Peyer's patch (tissue), 4 donors: ENCODE results near the gene DCK. TPM values are rescaled to one million over a fixed set of nuclear protein-coding genes. Genes with fewer than 3 reads are reported as not detected.
"Not testable (repeated sequence)": the region's sequence is repeated elsewhere in the genome, so short reads cannot be mapped to it uniquely, and the experiment has no call there.

Experiments used
- DNase-seq, 3 donors: peaks; one replicate each; pipeline ENCODE4 v3.0.0-alpha.2; 2017 to 2019
- H3K27ac ChIP-seq, 4 donors: fragments of 200-600 bp; sonication (generic); one replicate each; pipeline ENCODE4 v1.5.1; 2016 to 2019
- H3K27me3 ChIP-seq, 2 donors: fragments of 200-600 bp; sonication (generic); one replicate each; pipeline ENCODE4 v1.5.1; 2019
- H3K36me3 ChIP-seq, 3 donors: fragments of 200-600 bp; sonication (generic); one replicate each; pipeline ENCODE4 v1.5.1; 2016 to 2019
- H3K4me1 ChIP-seq, 4 donors: fragments of 200-600 bp; sonication (generic); one replicate each; pipeline ENCODE4 v1.5.1; 2016 to 2019
- H3K4me3 ChIP-seq, 4 donors: fragments of 200-600 bp; sonication (generic); 1 replicate in 3 of 4; 2 replicates in 1 of 4; pipeline ENCODE4 v1.5.1; 2016 to 2019; ENCODE audit warnings: mild to moderate bottlenecking in 1 of 4
- H3K9me3 ChIP-seq, 4 donors: fragments of 200-600 bp; sonication (generic); one replicate each; pipeline ENCODE4 v1.5.1; 2016 to 2019; ENCODE audit warnings: mild to moderate bottlenecking in 1 of 4
- POLR2A ChIP-seq, 2 donors: fragments of 450-650 bp; IDR thresholded peaks; one replicate each; pipeline ENCODE4 v1.5.1; 2017; ENCODE audit warnings: antibody characterized with exemption in 2 of 2, mild to moderate bottlenecking in 2 of 2, moderate library complexity in 2 of 2
- total RNA-seq, 4 donors: library from RNA; depleted of rRNA; stranded (reverse); fragments of >200 nt; gene quantifications; one replicate each; pipeline ENCODE4 v1.1.0, GENCODE V29; 2016
- TF ChIP-seq, protein P1 (sequence below), 6 experiments: fragments of 450-650 bp in 4 of 6; fragments of 200-600 bp in 2 of 6; sonication (generic) in 1 of 6; IDR thresholded peaks; one replicate each; pipeline ENCODE4 v1.5.1; 2017 to 2019; ENCODE audit warnings: antibody characterized with exemption in 6 of 6, mild to moderate bottlenecking in 3 of 6, moderate library complexity in 1 of 6

The DCK gene
- total RNA-seq, 4 donors from 2014 or later, result 7.2 to 28.9 (median 9.5) TPM

DNA sequence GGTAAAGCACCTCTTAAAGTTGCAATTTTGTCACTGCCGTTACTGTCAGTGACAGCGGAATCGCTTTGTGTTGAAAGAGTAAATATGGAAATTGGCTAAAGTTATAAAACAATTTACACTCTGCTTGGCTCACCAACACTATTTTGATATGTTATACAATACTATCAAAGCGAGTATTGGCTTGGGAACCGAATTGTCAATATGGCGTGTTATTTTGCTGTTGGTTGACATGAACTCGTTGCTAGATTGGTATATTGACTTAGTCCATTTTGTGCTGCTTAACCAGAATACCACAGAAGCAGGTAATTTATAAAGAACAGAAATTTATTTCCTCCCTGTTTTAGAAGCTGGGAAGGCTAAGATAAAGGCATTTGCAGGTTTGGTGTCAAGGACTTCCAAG lies 58.6 kb downstream of the DCK start:
- no peaks in the 10 kb centered on the region for H3K36me3 ChIP-seq
- H3K4me1 ChIP-seq, result no peaks in the 10 kb centered on the region
- H3K27ac ChIP-seq, result no peak overlapping the region
- DNase-seq, result no peak
- no peaks in the 10 kb centered on the region for H3K27me3 ChIP-seq
- H3K4me3 ChIP-seq, result no peak overlapping the region
- H3K9me3 ChIP-seq, result no peaks in the 10 kb centered on the region
- TF ChIP-seq, protein P1, sequence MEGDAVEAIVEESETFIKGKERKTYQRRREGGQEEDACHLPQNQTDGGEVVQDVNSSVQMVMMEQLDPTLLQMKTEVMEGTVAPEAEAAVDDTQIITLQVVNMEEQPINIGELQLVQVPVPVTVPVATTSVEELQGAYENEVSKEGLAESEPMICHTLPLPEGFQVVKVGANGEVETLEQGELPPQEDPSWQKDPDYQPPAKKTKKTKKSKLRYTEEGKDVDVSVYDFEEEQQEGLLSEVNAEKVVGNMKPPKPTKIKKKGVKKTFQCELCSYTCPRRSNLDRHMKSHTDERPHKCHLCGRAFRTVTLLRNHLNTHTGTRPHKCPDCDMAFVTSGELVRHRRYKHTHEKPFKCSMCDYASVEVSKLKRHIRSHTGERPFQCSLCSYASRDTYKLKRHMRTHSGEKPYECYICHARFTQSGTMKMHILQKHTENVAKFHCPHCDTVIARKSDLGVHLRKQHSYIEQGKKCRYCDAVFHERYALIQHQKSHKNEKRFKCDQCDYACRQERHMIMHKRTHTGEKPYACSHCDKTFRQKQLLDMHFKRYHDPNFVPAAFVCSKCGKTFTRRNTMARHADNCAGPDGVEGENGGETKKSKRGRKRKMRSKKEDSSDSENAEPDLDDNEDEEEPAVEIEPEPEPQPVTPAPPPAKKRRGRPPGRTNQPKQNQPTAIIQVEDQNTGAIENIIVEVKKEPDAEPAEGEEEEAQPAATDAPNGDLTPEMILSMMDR (IDR thresholded peaks at IDR 0.05), result no peak
- no peak for TF ChIP-seq POLR2A (IDR thresholded peaks at IDR 0.05)

- no peak for DNase-seq
- Histone ChIP-seq H3K4me3 (no peak overlapping the region), H3K9me3 (no peaks in the 10 kb centered on the region), H3K27me3 (no peaks in the 10 kb centered on the region), H3K36me3 (no peaks in the 10 kb centered on the region), H3K4me1 (no peaks in the 10 kb centered on the region), H3K27ac (no peak overlapping the region)
- TF ChIP-seq POLR2A (IDR thresholded peaks at IDR 0.05), result no peak
- TF ChIP-seq, protein P1 (IDR thresholded peaks at IDR 0.05), result no peak
These were observed 59.3 kb downstream of the DCK start for GRCh38 chr4:71052716-71053115.

DNA sequence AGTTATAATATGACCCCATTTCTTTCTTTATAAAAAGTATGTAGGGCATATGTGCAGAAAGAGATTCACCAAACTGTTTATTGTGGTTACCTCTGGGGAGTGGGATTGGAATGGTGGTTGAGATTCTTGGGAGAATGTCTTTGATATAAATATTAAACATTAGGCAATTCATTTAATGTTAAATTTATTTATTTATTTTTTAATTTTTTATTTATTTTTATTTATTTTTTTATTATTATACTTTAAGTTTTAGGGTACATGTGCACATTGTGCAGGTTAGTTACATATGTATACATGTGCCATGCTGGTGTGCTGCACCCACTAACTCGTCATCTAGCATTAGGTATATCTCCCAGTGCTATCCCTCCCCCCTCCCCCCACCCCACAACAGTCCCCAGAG lies 60.2 kb downstream of the DCK start:
- H3K27me3 ChIP-seq, H3K27ac ChIP-seq, H3K36me3 ChIP-seq, H3K9me3 ChIP-seq, H3K4me1 ChIP-seq, H3K4me3 ChIP-seq, DNase-seq: not testable (repeated sequence)

GRCh38 chr4:71059573-71059972 lies 66.1 kb downstream of the DCK start:
- not testable (repeated sequence) for H3K27ac ChIP-seq, DNase-seq, H3K36me3 ChIP-seq, H3K9me3 ChIP-seq, H3K27me3 ChIP-seq, H3K4me1 ChIP-seq, H3K4me3 ChIP-seq

GRCh38 chr4:71062436-71062835 lies 69.0 kb downstream of the DCK start:
- H3K27me3 ChIP-seq, result no peaks in the 10 kb centered on the region
- TF ChIP-seq, protein P1 (IDR thresholded peaks at IDR 0.05), result no peak
- no peak for TF ChIP-seq POLR2A (IDR thresholded peaks at IDR 0.05)
- no peak for DNase-seq
- no peaks in the 10 kb centered on the region for H3K9me3 ChIP-seq
- no peak overlapping the region for H3K27ac ChIP-seq
- peaks cover 0 to 10% (median 0%) of the 10 kb centered on the region in 4 donors for H3K4me1 ChIP-seq
- no peak overlapping the region for H3K4me3 ChIP-seq
- no peaks in the 10 kb centered on the region for H3K36me3 ChIP-seq

- Histone ChIP-seq H3K27me3 (no peaks in the 10 kb centered on the region), H3K4me3 (no peak overlapping the region), H3K9me3 (no peaks in the 10 kb centered on the region), H3K4me1 (peaks cover 0 to 10% (median 0%) of the 10 kb centered on the region in 4 donors), H3K27ac (no peak overlapping the region), H3K36me3 (no peaks in the 10 kb centered on the region)
- TF ChIP-seq POLR2A (IDR thresholded peaks at IDR 0.05), result no peak
- TF ChIP-seq, protein P1 (IDR thresholded peaks at IDR 0.05), result no peak
- no peak for DNase-seq
These were observed 70.3 kb downstream of the DCK start for GRCh38 chr4:71063711-71064110.

GRCh38 chr4:71064521-71064920 lies 71.1 kb downstream of the DCK start:
- no peak overlapping the region for H3K27ac ChIP-seq
- H3K27me3 ChIP-seq, result no peaks in the 10 kb centered on the region
- no peaks in the 10 kb centered on the region for H3K9me3 ChIP-seq
- peaks cover 0 to 10% (median 0%) of the 10 kb centered on the region in 4 donors for H3K4me1 ChIP-seq
- TF ChIP-seq, protein P1 (IDR thresholded peaks at IDR 0.05), result no peak
- TF ChIP-seq POLR2A (IDR thresholded peaks at IDR 0.05), result no peak
- no peak for DNase-seq
- no peak overlapping the region for H3K4me3 ChIP-seq
- no peaks in the 10 kb centered on the region for H3K36me3 ChIP-seq
